ENCODE results near the gene TNP1. TPM values are rescaled to one million over a fixed set of nuclear protein-coding genes. Genes with fewer than 3 reads are reported as not detected.

The TNP1 gene
- total RNA-seq, 1 donor: not detected

DNA sequence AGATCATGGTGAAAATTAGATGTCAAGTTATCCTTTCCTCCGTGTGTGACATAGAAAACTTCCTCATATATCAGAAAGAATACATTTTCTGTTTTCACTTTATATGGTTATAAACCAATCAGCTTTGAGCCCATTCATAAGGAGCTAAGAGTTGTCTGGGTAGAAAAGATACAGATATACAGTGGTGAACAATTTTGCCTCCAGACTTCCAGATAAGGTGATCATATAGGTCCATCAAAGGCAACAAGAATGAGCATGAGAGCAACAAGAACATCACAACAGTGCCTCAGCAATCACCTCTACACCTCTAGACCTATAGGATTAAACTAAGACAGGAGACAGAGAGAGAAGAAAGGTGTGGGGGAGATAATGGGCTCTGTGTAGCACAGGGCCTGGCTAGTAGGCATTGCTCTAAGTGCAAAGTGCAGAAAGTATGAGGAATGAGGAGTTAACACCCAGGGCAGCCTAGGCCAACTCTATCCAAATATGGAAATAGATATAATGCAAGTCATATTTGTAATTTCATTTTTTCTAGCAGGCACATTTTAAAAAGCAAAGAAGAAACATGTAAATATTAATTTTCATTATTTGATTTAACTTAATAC, 8.3 kb downstream of the TNP1 start:
- no peak for DNase-seq (ENCODE audit: low read depth)
- no peak overlapping the region for H3K4me3 ChIP-seq (ENCODE audit: low read depth, low read length)
- TF ChIP-seq, protein P1, sequence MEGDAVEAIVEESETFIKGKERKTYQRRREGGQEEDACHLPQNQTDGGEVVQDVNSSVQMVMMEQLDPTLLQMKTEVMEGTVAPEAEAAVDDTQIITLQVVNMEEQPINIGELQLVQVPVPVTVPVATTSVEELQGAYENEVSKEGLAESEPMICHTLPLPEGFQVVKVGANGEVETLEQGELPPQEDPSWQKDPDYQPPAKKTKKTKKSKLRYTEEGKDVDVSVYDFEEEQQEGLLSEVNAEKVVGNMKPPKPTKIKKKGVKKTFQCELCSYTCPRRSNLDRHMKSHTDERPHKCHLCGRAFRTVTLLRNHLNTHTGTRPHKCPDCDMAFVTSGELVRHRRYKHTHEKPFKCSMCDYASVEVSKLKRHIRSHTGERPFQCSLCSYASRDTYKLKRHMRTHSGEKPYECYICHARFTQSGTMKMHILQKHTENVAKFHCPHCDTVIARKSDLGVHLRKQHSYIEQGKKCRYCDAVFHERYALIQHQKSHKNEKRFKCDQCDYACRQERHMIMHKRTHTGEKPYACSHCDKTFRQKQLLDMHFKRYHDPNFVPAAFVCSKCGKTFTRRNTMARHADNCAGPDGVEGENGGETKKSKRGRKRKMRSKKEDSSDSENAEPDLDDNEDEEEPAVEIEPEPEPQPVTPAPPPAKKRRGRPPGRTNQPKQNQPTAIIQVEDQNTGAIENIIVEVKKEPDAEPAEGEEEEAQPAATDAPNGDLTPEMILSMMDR (IDR thresholded peaks at IDR 0.05; ENCODE audit: insufficient read depth, low read length): no peak

DNA sequence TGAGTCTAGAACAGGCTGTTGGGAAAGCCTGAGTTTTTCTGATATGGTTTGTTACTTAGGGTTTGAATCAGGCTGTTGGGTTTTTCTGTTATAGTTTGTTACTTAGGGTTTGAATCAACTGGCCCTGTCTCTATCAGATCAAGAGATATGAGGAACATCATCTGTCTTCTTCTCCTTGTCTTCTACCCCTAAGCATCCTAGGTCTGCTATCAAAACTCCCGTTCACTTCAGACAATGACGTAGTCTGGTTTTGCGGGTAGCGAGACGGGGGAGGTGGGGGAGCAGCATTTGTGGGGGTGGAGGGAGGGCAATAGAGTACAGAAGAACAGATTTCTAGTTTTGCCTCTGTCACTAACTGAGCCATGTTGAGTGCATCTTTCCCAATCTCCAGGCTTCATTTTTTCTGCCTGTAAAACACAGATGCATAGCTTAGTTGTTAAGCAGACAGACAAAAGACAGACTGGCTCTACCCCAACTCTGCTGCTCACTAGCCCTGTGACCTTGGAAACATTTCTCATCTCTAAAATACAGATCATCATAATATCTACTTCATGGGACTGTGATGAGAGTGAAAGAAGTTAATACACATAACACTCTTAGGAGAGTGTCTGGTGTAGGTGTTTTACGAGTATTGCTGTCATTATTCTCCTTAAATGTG, 9.1 kb downstream of the TNP1 start:
- TF ChIP-seq, protein P1 (IDR thresholded peaks at IDR 0.05; ENCODE audit: insufficient read depth, low read length): no peak

DNA sequence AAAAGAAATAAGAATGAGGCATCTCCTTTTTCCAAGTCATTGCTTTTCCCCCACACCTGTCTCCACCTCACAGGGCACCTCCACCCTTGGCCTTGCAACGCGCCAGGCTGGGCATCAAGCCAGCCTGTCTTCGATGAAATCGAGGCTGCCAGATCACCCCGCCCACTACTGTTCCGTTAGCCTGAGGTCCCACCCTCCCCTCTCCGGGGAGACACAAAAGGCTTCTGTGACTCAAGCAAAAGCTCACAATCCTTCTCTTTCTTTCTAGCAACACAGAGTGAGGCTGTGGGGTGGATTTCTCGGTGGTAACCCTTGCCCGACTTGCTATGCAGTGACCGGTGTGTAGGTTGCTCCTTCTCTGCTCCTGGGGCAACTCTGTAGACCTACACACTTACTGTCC, 9.9 kb downstream of the TNP1 start:
- DNase-seq (ENCODE audit: low read depth): peak; percentile 16
- H3K4me3 ChIP-seq (ENCODE audit: low read depth, low read length): no peak overlapping the region
- TF ChIP-seq, protein P1 (IDR thresholded peaks at IDR 0.05; ENCODE audit: insufficient read depth, low read length): no peak

More for the DNA sequence above, 9.1 kb downstream of the TNP1 start:
- DNase-seq (ENCODE audit: low read depth): no peak
- H3K4me3 ChIP-seq (ENCODE audit: low read depth, low read length): no peak overlapping the region

DNA sequence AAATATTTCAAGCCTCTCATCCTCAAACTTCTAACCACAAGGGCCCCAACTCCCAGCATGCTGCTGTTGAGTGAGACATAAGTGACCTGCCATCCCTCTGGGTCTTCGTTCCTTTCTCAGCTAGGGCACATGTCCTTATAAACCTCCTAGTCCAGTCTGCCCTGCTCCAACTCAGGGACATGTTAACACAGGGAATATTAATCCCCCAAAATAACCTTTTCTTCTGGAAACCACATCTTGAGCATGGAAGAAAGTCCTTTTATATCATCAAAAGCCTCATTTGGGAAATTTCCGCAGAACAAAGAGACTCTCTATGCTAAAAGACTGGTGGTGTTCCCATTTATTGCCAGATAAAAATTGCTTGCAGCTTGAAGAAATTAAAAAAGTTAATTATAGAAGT, 14.4 kb downstream of the TNP1 start:
- H3K4me3 ChIP-seq (ENCODE audit: low read depth, low read length): no peak overlapping the region
- DNase-seq (ENCODE audit: low read depth): no peak
- TF ChIP-seq, protein P1 (IDR thresholded peaks at IDR 0.05; ENCODE audit: insufficient read depth, low read length): no peak

DNA sequence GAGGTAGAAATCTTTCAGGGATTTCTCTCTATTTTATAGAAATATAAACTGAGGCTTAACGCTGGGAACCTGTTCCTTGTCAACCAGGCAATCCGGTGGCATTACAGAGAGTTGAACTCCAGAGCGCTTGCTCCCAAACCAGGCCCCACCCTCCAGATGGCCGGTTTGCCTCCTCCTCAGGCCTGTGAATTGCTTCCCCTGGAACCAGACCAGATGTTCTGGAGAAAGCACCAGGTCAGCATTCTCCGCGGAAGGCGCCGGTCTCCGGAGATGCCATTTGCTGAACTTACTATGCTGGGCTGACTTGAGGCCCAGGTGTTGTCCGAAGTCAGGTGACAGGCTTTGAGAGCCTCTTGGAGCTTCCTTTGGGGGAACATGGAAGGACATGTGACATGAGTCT, 17.2 kb downstream of the TNP1 start:
- TF ChIP-seq, protein P1 (IDR thresholded peaks at IDR 0.05; ENCODE audit: insufficient read depth, low read length): no peak
- DNase-seq (ENCODE audit: low read depth): no peak
- no peak overlapping the region for H3K4me3 ChIP-seq (ENCODE audit: low read depth, low read length)

DNA sequence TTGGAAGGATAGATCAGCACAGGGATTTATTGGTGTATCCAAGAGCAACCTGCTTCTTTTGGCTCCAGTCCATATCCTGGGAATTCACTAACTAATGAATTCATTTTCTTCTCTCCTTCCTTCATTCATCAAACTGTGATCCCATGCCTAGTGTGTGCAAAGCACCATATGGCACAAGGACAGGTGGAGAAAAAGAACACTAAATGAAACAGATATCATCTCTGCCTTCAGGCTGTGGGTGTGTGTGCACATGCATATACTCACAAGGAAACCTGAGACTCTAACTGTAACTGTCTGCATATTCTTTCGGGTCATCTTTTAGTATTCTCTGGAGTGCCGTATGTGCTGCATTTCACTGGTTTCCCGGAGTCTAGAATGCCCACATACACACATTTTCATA, 20.2 kb downstream of the TNP1 start:
- TF ChIP-seq, protein P1 (IDR thresholded peaks at IDR 0.05; ENCODE audit: insufficient read depth, low read length): no peak
- H3K4me3 ChIP-seq (ENCODE audit: low read depth, low read length): no peak overlapping the region
- DNase-seq (ENCODE audit: low read depth): no peak
